ENCODE measurements around the gene ACKR3.

The ACKR3 gene

GRCh38 chr2:236613612-236614011 is 44.0 kb downstream of the ACKR3 start:
- DNase-seq: no peak

- DNase-seq: no peak
Observed at GRCh38 chr2:236614551-236614950, 44.9 kb downstream of the ACKR3 start.

- DNase-seq: no peak
Observed at GRCh38 chr2:236616031-236616430, 46.4 kb downstream of the ACKR3 start.

GRCh38 chr2:236616624-236617023 is 47.0 kb downstream of the ACKR3 start:
- DNase-seq: no peak

GRCh38 chr2:236617221-236617737 is 47.7 kb downstream of the ACKR3 start:
- DNase-seq: no peak

GRCh38 chr2:236617796-236618195 is 48.2 kb downstream of the ACKR3 start:
- DNase-seq: no peak

- no peak for DNase-seq
Observed at GRCh38 chr2:236618370-236618769, 48.7 kb downstream of the ACKR3 start.

- no peak for DNase-seq
Observed at GRCh38 chr2:236619910-236620612, 50.4 kb downstream of the ACKR3 start.

GRCh38 chr2:236621786-236622185 is 52.2 kb downstream of the ACKR3 start:
- DNase-seq: no peak

- no peak for DNase-seq
Observed at GRCh38 chr2:236622201-236622600, 52.6 kb downstream of the ACKR3 start.

GRCh38 chr2:236622660-236623059 is 53.0 kb downstream of the ACKR3 start:
- DNase-seq: no peak

- no peak for DNase-seq
Observed at GRCh38 chr2:236623816-236624215, 54.2 kb downstream of the ACKR3 start.

GRCh38 chr2:236625156-236625690 is 55.6 kb downstream of the ACKR3 start:
- DNase-seq: no peak

GRCh38 chr2:236626391-236627150 is 56.9 kb downstream of the ACKR3 start:
- DNase-seq: no peak

GRCh38 chr2:236627193-236627592 is 57.6 kb downstream of the ACKR3 start:
- DNase-seq: no peak

- no peak for DNase-seq
Observed at GRCh38 chr2:236627841-236628240, 58.2 kb downstream of the ACKR3 start.

- DNase-seq: no peak
Observed at GRCh38 chr2:236628256-236628901, 58.8 kb downstream of the ACKR3 start.

GRCh38 chr2:236628981-236629605 is 59.5 kb downstream of the ACKR3 start:
- DNase-seq: no peak

GRCh38 chr2:236629961-236630872 is 60.6 kb downstream of the ACKR3 start:
- no peak for DNase-seq

GRCh38 chr2:236631281-236631855 is 61.7 kb downstream of the ACKR3 start:
- no peak for DNase-seq

- no peak for DNase-seq
Observed at GRCh38 chr2:236631856-236632291, 62.2 kb downstream of the ACKR3 start.

Data from NCI-H2081 treated with DMSO at 0.1 percent for 48 hours (cell line).